SKM-1 treated with dmso at 0.1 percent for 144 hours (cell line): ENCODE measurements around the gene SLC4A4.

Experiments
- DNase-seq: peaks from one replicate; lab custom pipeline; 2025; ENCODE audit not compliant: unreplicated experiment; lab: John Stamatoyannopoulos, UW

Gene SLC4A4

GRCh38 chr4:71338846-71339593 lies at the start of gene SLC4A4:
Gene SLC4A4 (plus strand): TSS chr4:71339020.
- DNase-seq: peak; percentile 39

- DNase-seq: no peak
Observed at GRCh38 chr4:71290074-71290473, 48.7 kb upstream of the SLC4A4 start.

- DNase-seq: no peak
Observed at GRCh38 chr4:71290476-71290875, 48.3 kb upstream of the SLC4A4 start.

- DNase-seq: no peak
Observed at GRCh38 chr4:71292228-71292627, 46.6 kb upstream of the SLC4A4 start.

- DNase-seq: no peak
Observed at GRCh38 chr4:71293705-71294104, 45.1 kb upstream of the SLC4A4 start.

GRCh38 chr4:71294301-71294700 lies 44.5 kb upstream of the SLC4A4 start:
- DNase-seq: no peak

GRCh38 chr4:71296945-71297344 lies 41.9 kb upstream of the SLC4A4 start:
- no peak for DNase-seq

GRCh38 chr4:71300362-71300761 lies 38.5 kb upstream of the SLC4A4 start:
- DNase-seq: no peak

GRCh38 chr4:71300964-71301363 lies 37.9 kb upstream of the SLC4A4 start:
- no peak for DNase-seq

- no peak for DNase-seq
Observed at GRCh38 chr4:71303287-71303686, 35.5 kb upstream of the SLC4A4 start.

- no peak for DNase-seq
Observed at GRCh38 chr4:71303850-71304249, 35.0 kb upstream of the SLC4A4 start.

- no peak for DNase-seq
Observed at GRCh38 chr4:71304289-71304850, 34.5 kb upstream of the SLC4A4 start.

- DNase-seq: no peak
Observed at GRCh38 chr4:71307729-71308128, 31.1 kb upstream of the SLC4A4 start.

GRCh38 chr4:71322425-71322824 lies 16.4 kb upstream of the SLC4A4 start:
- no peak for DNase-seq

- no peak for DNase-seq
Observed at GRCh38 chr4:71333368-71333767, 5.5 kb upstream of the SLC4A4 start.

- DNase-seq: no peak
Observed at GRCh38 chr4:71333960-71334359, 4.9 kb upstream of the SLC4A4 start.

GRCh38 chr4:71334465-71334882 lies 4.3 kb upstream of the SLC4A4 start:
- DNase-seq: no peak

- DNase-seq: no peak
Observed at GRCh38 chr4:71343670-71344466, 5.0 kb downstream of the SLC4A4 start.

- DNase-seq: no peak
Observed at GRCh38 chr4:71346710-71347109, 7.9 kb downstream of the SLC4A4 start.

- DNase-seq: no peak
Observed at GRCh38 chr4:71348586-71348985, 9.8 kb downstream of the SLC4A4 start.

- no peak for DNase-seq
Observed at GRCh38 chr4:71355045-71355444, 16.2 kb downstream of the SLC4A4 start.

GRCh38 chr4:71355971-71356370 lies 17.2 kb downstream of the SLC4A4 start:
- no peak for DNase-seq
